ENCODE data around the gene STK11IP.

Gene STK11IP

DNA sequence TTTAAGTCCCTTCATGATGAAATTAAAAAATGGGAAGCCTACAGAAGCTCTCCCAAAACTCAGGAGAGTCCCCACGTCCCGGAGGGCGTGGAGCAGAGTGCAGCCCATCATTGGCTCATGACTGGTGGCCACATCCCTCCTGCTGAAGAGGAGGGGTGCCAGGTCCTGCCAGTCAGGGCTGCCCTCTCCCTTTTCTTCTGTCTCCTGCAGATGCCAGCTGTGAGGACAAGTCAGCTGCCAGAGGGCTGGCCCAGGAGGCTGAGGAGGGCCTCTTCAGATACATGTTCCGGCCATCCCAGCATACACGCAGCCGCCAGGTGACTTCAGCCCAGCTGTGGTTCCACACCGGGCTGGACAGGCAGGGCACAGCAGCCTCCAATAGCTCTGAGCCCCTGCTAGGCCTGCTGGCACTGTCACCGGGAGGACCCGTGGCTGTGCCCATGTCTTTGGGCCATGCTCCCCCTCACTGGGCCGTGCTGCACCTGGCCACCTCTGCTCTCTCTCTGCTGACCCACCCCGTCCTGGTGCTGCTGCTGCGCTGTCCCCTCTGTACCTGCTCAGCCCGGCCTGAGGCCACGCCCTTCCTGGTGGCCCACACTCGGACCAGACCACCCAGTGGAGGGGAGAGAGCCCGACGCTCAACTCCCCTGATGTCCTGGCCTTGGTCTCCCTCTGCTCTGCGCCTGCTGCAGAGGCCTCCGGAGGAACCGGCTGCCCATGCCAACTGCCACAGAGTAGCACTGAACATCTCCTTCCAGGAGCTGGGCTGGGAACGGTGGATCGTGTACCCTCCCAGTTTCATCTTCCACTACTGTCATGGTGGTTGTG lies 23.0 kb upstream of the STK11IP start:
- H3K9me3 ChIP-seq (ENCODE audit: control insufficient read depth, low read depth, low read length) = no peaks in the 10 kb centered on the region
- no peak overlapping the region for H3K4me3 ChIP-seq (ENCODE audit: low read length)
- peaks cover 36% of the 10 kb centered on the region for H3K4me1 ChIP-seq (ENCODE audit: control insufficient read depth, low read depth, low read length)
- H3K36me3 ChIP-seq (ENCODE audit: control insufficient read depth, low read depth, low read length) = peaks cover 1% of the 10 kb centered on the region
- H3K9ac ChIP-seq (ENCODE audit: low read length) = no peak overlapping the region
- H3K27ac ChIP-seq (ENCODE audit: low read length) = no peak overlapping the region
- peaks cover 14% of the 10 kb centered on the region for H3K27me3 ChIP-seq (ENCODE audit: control insufficient read depth, insufficient read depth, low read length)

DNA sequence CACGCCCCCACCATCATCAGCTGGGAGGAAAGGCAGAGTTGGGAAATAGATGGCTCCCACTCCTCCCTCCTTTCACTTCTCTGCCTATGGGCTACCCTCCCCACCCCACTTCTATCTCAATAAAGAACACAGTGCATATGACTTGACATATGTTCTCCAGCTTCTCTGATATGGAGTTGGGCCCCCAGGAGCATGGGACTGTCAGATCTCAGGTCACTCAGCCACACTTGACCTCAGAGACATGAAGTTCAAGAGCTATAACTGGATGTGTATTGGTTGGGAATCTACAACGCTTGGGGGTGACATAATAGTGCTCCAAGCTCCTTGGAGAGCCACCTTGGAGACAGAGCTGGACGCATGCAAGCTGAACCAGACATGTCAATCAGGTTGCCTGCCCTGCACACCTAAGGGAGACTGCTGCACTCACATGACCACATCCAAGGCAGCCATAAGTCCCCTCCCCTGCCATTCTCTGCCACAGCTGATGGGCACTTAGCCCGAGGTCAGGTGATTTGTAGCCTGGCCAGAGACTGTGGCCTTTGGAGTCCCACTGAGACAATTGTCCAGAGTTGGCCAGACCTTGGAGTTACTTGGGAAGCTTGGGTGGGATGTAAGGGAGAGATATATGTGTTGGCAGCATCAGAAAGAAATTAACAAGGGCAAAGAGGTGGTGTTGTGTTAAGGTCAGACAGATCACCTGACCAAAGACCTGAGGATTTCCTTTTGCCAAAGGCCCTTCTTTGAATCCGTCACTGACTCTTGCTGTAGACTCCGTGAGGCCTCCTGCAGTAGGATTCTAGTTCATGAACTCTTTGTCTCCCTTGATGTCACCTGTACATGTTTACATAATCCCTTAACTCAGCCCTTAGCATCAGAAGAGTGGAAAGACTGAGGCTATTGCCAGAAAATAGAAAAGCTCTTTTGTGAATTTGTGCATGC lies 21.8 kb upstream of the STK11IP start:
- Histone ChIP-seq H3K27me3 (ENCODE audit: control insufficient read depth, insufficient read depth, low read length) (peaks cover 7% of the 10 kb centered on the region), H3K27ac (ENCODE audit: low read length) (no peak overlapping the region), H3K9me3 (ENCODE audit: control insufficient read depth, low read depth, low read length) (no peaks in the 10 kb centered on the region), H3K4me1 (ENCODE audit: control insufficient read depth, low read depth, low read length) (peaks cover 32% of the 10 kb centered on the region), H3K36me3 (ENCODE audit: control insufficient read depth, low read depth, low read length) (no peaks in the 10 kb centered on the region), H3K9ac (ENCODE audit: low read length) (no peak overlapping the region), H3K4me3 (ENCODE audit: low read length) (peak overlapping the region; percentile 35)

DNA sequence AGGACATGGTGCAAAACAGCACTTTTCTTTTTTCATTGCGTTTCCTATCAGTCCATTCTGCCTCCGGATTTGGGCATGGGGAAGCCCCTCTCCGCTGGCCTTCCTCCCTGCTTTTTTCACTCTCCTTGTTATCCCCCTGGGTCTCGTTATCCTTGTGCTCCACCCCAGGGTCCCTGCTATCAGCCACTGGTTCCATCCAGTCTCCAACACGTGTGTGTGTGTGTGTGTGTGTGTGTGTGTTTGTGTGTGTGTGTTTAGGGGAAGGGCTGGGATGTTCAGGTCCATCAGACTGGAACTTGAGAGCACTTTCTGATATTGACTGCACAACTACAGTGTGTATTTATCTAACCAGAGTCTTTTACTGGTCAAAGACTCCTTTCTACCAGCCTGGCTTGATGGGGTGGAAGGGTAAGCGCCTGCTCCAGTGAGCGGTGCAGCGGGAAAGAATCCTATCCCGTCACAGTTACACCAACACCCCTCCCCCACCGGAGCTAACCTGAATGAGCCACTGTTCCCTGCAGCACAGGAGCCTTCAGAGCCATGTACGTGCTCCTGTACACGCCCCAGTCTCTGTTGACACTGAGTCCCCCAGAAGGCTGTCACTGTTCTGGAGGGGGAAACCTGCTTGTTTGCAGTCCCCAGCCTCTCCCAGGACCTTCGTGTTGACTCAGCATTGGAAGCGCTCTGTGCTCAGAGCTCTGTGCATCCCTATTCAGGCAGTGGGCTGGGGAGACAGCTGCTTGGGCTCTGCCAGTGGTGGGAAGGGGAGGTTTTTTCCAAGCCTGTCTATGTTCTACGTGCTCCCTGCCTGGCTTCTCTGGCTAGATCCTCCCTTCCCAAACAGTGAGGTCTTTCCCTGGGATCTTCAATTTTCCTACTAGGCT lies 20.9 kb upstream of the STK11IP start:
- no peak overlapping the region for H3K9ac ChIP-seq (ENCODE audit: low read length)
- peaks cover 7% of the 10 kb centered on the region for H3K27me3 ChIP-seq (ENCODE audit: control insufficient read depth, insufficient read depth, low read length)
- H3K4me1 ChIP-seq (ENCODE audit: control insufficient read depth, low read depth, low read length) = peaks cover 29% of the 10 kb centered on the region
- H3K36me3 ChIP-seq (ENCODE audit: control insufficient read depth, low read depth, low read length) = no peaks in the 10 kb centered on the region
- H3K27ac ChIP-seq (ENCODE audit: low read length) = no peak overlapping the region
- H3K9me3 ChIP-seq (ENCODE audit: control insufficient read depth, low read depth, low read length) = no peaks in the 10 kb centered on the region
- peak overlapping the region; percentile 35 for H3K4me3 ChIP-seq (ENCODE audit: low read length)

DNA sequence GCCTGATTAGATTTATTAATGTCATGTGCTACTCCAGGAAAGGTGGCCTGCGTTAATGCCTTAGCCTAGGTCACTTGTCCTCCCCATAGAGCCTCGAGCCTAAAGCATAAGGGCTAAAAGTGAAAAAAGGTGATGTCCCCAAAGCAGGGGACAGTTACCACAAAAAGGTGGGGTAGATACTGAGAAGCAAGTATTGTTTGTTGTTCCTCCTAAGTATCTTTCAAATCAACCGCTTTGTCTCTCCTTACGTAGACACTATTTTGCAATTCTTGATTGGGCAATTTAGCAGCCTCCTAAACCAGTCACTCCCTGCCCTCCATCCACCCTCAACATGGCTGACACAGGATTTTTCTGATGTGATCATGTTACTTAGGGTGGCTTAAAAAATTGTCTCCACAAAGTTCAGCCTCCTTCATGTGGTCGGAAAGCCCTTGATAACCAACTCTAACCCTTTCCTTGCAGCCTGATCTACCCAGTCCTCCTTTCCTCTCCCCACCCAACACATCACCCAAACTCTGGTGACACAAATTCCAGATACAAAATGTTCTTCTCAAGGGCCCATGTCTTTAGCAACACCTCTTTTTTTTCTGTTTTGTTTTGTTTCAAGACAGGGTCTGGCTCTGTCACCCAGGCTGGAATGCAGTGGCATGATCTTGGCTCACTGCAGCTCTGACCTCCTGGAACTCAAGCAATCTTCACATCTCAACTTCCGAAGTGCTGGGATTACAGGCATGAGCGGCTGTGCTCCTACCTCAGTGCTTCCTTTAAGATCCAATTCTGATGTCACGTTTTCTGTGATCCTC lies 18.6 kb upstream of the STK11IP start:
- H3K9me3 ChIP-seq (ENCODE audit: control insufficient read depth, low read depth, low read length) = no peaks in the 10 kb centered on the region
- peaks cover 7% of the 10 kb centered on the region for H3K27me3 ChIP-seq (ENCODE audit: control insufficient read depth, insufficient read depth, low read length)
- H3K36me3 ChIP-seq (ENCODE audit: control insufficient read depth, low read depth, low read length) = no peaks in the 10 kb centered on the region
- no peak overlapping the region for H3K9ac ChIP-seq (ENCODE audit: low read length)
- H3K4me3 ChIP-seq (ENCODE audit: low read length) = no peak overlapping the region
- no peak overlapping the region for H3K27ac ChIP-seq (ENCODE audit: low read length)
- peaks cover 23% of the 10 kb centered on the region for H3K4me1 ChIP-seq (ENCODE audit: control insufficient read depth, low read depth, low read length)

DNA sequence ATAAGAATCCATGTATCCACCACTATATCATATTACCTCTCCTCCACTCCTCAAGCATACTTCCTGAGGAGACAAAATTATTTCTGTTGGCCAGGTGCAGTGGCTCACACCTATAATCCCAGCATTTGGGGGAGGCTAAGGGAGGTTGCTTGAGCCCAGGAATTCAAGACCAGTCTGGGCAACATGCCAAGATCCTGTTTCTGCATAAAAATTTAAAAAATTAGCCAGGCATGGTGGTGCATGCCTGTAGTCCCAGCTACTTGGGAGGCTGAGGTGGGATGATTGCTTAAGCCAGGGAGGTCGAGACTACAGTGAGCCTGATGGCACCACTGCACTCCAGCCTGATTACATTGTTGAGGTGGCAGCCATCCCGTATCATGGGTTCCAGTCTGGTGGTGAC lies 16.3 kb upstream of the STK11IP start:
- H3K27ac ChIP-seq (ENCODE audit: low read length) = no peak overlapping the region
- H3K36me3 ChIP-seq (ENCODE audit: control insufficient read depth, low read depth, low read length) = no peaks in the 10 kb centered on the region
- H3K9ac ChIP-seq (ENCODE audit: low read length) = no peak overlapping the region
- H3K4me3 ChIP-seq (ENCODE audit: low read length) = no peak overlapping the region
- peaks cover 23% of the 10 kb centered on the region for H3K4me1 ChIP-seq (ENCODE audit: control insufficient read depth, low read depth, low read length)
- H3K27me3 ChIP-seq (ENCODE audit: control insufficient read depth, insufficient read depth, low read length) = peaks cover 11% of the 10 kb centered on the region
- no peaks in the 10 kb centered on the region for H3K9me3 ChIP-seq (ENCODE audit: control insufficient read depth, low read depth, low read length)

DNA sequence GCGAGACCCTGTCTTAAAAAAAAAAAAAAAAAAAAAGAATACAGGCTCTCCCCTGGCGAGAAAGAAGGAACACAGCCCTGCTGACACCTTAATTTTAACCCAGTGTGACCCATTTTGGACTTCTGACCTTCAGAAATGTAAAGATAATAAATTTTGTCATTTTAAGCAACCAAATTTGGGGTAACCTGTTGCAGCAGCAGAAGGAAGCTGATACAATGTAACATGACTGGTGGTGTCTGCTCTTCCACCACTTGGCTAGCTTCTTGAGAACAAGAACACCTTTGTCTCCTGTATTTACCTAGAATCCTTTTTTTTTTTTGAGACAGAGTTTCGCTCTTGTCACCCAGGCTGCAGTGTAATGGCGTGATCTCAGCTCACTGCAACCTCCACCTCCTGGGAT lies 6.6 kb upstream of the STK11IP start:
- H3K27ac ChIP-seq (ENCODE audit: low read length) = no peak overlapping the region
- H3K36me3 ChIP-seq (ENCODE audit: control insufficient read depth, low read depth, low read length) = no peaks in the 10 kb centered on the region
- no peaks in the 10 kb centered on the region for H3K27me3 ChIP-seq (ENCODE audit: control insufficient read depth, insufficient read depth, low read length)
- H3K9ac ChIP-seq (ENCODE audit: low read length) = no peak overlapping the region
- H3K4me1 ChIP-seq (ENCODE audit: control insufficient read depth, low read depth, low read length) = peaks cover 4% of the 10 kb centered on the region
- H3K4me3 ChIP-seq (ENCODE audit: low read length) = no peak overlapping the region
- H3K9me3 ChIP-seq (ENCODE audit: control insufficient read depth, low read depth, low read length) = no peaks in the 10 kb centered on the region

DNA sequence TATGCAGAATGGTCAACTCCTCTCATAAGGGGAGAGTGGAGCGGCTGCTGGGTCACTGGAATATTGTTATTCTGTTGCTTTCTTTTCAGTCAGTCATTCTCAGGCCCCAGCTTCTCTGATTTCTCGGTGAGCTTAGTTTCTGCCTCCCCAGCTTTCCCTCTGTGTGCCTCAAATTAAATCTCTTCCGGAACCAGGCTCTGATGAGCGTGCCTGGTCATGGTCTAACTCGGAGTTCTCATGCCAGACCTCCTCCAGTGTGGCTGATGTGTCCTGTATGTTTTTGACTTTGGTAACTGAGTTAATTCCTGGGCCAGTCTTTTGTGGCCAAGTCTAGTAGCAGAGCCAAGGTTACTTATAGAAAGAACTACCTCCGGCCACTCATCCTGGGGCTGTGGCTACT lies 4.9 kb upstream of the STK11IP start:
- no peak overlapping the region for H3K27ac ChIP-seq (ENCODE audit: low read length)
- no peak overlapping the region for H3K9ac ChIP-seq (ENCODE audit: low read length)
- no peaks in the 10 kb centered on the region for H3K27me3 ChIP-seq (ENCODE audit: control insufficient read depth, insufficient read depth, low read length)
- no peaks in the 10 kb centered on the region for H3K9me3 ChIP-seq (ENCODE audit: control insufficient read depth, low read depth, low read length)
- peaks cover 8% of the 10 kb centered on the region for H3K4me1 ChIP-seq (ENCODE audit: control insufficient read depth, low read depth, low read length)
- no peaks in the 10 kb centered on the region for H3K36me3 ChIP-seq (ENCODE audit: control insufficient read depth, low read depth, low read length)
- H3K4me3 ChIP-seq (ENCODE audit: low read length) = no peak overlapping the region

DNA sequence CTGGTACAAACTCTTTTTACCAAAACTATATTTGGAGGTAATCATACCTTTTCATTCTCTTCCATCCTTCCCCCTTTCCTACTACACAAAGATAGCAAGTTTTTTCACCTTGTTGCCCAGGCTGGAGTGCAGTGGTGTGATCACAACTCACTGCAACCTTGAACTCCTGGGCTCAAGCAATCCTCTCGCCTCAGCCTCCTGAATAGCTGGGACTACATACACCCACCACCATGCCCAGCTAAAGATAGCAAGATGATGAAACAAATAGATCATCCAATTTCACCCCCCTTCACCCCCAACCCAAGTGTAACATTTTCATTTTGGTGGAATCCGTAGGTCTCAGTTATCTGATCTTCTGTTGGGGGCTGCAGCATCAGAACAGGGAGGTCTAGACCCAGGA lies 4.5 kb upstream of the STK11IP start:
- Histone ChIP-seq H3K4me1 (ENCODE audit: control insufficient read depth, low read depth, low read length) (peaks cover 8% of the 10 kb centered on the region), H3K4me3 (ENCODE audit: low read length) (no peak overlapping the region), H3K27me3 (ENCODE audit: control insufficient read depth, insufficient read depth, low read length) (no peaks in the 10 kb centered on the region)

DNA sequence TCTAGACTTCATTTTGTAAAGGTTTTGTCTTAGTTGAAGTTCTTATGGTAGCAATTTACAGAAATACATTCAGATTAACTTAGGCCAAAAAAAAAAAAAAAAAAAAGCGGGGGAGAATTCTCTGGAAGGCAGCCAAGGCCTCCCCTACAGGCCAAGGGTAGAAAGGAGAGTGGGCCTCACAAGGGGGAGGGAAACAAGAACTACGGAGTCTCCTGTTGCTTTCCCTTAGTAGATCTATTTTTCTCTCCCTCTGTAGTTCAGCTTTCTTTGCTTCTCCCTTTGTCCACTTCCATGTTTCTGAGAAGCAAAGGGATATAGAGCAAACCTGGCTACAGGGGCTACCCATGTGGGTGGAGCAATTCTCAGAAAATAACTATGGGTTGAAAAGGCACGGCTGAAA lies 2.4 kb upstream of the STK11IP start:
- Histone ChIP-seq H3K27ac (ENCODE audit: low read length) (no peak overlapping the region), H3K9ac (ENCODE audit: low read length) (no peak overlapping the region), H3K4me1 (ENCODE audit: control insufficient read depth, low read depth, low read length) (peaks cover 14% of the 10 kb centered on the region), H3K27me3 (ENCODE audit: control insufficient read depth, insufficient read depth, low read length) (no peaks in the 10 kb centered on the region), H3K9me3 (ENCODE audit: control insufficient read depth, low read depth, low read length) (no peaks in the 10 kb centered on the region), H3K4me3 (ENCODE audit: low read length) (no peak overlapping the region), H3K36me3 (ENCODE audit: control insufficient read depth, low read depth, low read length) (no peaks in the 10 kb centered on the region)

More for the DNA sequence above, 4.5 kb upstream of the STK11IP start:
- Histone ChIP-seq H3K27ac (ENCODE audit: low read length) (no peak overlapping the region), H3K9ac (ENCODE audit: low read length) (no peak overlapping the region), H3K9me3 (ENCODE audit: control insufficient read depth, low read depth, low read length) (no peaks in the 10 kb centered on the region), H3K36me3 (ENCODE audit: control insufficient read depth, low read depth, low read length) (no peaks in the 10 kb centered on the region)

DNA sequence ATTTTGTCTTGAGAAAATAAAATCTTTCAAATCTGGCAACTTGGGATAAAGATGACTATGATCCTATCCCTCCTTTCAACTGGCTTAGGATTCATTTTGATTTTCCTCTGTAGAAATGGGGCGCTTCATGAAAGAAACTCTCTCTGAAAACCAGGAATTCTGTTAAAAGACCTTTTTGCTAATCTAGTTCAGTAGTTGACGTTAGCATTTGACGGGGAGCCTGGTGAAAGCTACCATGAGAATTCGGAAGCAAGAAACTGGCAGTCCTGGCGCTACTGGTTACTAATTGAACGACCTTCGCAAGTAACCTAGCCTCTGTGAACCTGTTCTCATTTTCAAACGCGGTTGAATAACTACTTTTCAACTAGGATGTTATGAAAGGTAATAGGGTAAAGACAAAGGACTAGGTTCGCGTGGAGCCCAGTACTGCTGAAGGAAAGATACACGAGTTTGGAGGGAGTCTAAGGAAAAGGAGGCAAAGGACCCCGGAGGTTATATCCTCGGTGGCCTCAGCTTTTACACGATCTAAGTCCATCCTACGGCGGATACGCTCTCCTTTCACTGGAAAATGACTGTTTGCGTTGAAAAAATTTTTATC lies 604 bp upstream of the STK11IP start:
- Histone ChIP-seq H3K27me3 (ENCODE audit: control insufficient read depth, insufficient read depth, low read length) (no peaks in the 10 kb centered on the region), H3K4me1 (ENCODE audit: control insufficient read depth, low read depth, low read length) (peaks cover 14% of the 10 kb centered on the region), H3K4me3 (ENCODE audit: low read length) (peak overlapping the region; percentile 96), H3K9ac (ENCODE audit: low read length) (peak overlapping the region; percentile 95), H3K36me3 (ENCODE audit: control insufficient read depth, low read depth, low read length) (no peaks in the 10 kb centered on the region), H3K27ac (ENCODE audit: low read length) (peak overlapping the region; percentile 94), H3K9me3 (ENCODE audit: control insufficient read depth, low read depth, low read length) (no peaks in the 10 kb centered on the region)
